ENCODE data around the gene SMPD3. TPM values are rescaled to one million over a fixed set of nuclear protein-coding genes. Genes with fewer than 3 reads are reported as not detected.

Gene SMPD3
- total RNA-seq, 4 donors from 2014 or later = 2.3 TPM; not detected in 3

- Histone ChIP-seq H3K4me1 (peaks cover under 1 to 3% of the 10 kb centered on the region in 2 donors), H3K9me3 (no peaks in the 10 kb centered on the region), H3K27me3 (no peaks in the 10 kb centered on the region), H3K36me3 (no peaks in the 10 kb centered on the region), H3K27ac (no peak overlapping the region), H3K4me3 (no peak overlapping the region)
- intact Hi-C loops (cut with DNase I; ENCODE audit: low total_unique reads) (no loop called here), in situ Hi-C loops (cut with MboI; ENCODE audit: low sequenced_read_pairs in 4 of 4) (loop anchor here in 1 of 4 donors (25.0 kb wide), 1 partner anchor 122 kb away; no protein-coding TSS in a partner anchor)
- no peak for TF ChIP-seq CTCF (IDR thresholded peaks at IDR 0.05 in 4 of 5, conservative IDR thresholded peaks at IDR 0.05 in 1 of 5)
- no peak for TF ChIP-seq POLR2A (IDR thresholded peaks at IDR 0.05)
- DNase-seq (no peak), ATAC-seq (no peak)
These were observed 58.4 kb downstream of the SMPD3 start for GRCh38 chr16:68389750-68390371.

- no peak for DNase-seq
- H3K27ac ChIP-seq = no peak overlapping the region
These were observed 59.3 kb downstream of the SMPD3 start for GRCh38 chr16:68389006-68389405.

GRCh38 chr16:68388124-68388523, 60.2 kb downstream of the SMPD3 start:
- ATAC-seq = no peak
- no peak for DNase-seq

More at GRCh38 chr16:68389006-68389405, 59.3 kb downstream of the SMPD3 start:
- TF ChIP-seq CTCF (IDR thresholded peaks at IDR 0.05 in 4 of 5, conservative IDR thresholded peaks at IDR 0.05 in 1 of 5) (no peak), POLR2A (IDR thresholded peaks at IDR 0.05) (no peak)
- intact Hi-C loops (cut with DNase I; ENCODE audit: low total_unique reads) (no loop called here), in situ Hi-C loops (cut with MboI; ENCODE audit: low sequenced_read_pairs in 4 of 4) (loop anchor here in 1 of 4 donors (25.0 kb wide), 1 partner anchor 123 kb away; no protein-coding TSS in a partner anchor)
- H3K27me3 ChIP-seq = no peaks in the 10 kb centered on the region
- no peak overlapping the region for H3K4me3 ChIP-seq
- no peak for ATAC-seq
- H3K36me3 ChIP-seq = no peaks in the 10 kb centered on the region
- peaks cover 8 to 12% of the 10 kb centered on the region in 2 donors for H3K4me1 ChIP-seq
- no peaks in the 10 kb centered on the region for H3K9me3 ChIP-seq

GRCh38 chr16:68387301-68387700, 61.0 kb downstream of the SMPD3 start:
- in situ Hi-C loops (cut with MboI; ENCODE audit: low sequenced_read_pairs in 4 of 4) = loop anchor here in 1 of 4 donors (25.0 kb wide), 1 partner anchor 125 kb away; no protein-coding TSS in a partner anchor
- H3K9me3 ChIP-seq = no peaks in the 10 kb centered on the region
- no peak for TF ChIP-seq POLR2A (IDR thresholded peaks at IDR 0.05)
- ATAC-seq = no peak
- intact Hi-C loops (cut with DNase I; ENCODE audit: low total_unique reads) = no loop called here
- DNase-seq = no peak
- no peaks in the 10 kb centered on the region for H3K36me3 ChIP-seq
- H3K27ac ChIP-seq = no peak overlapping the region
- peaks cover 8 to 14% of the 10 kb centered on the region in 2 donors for H3K4me1 ChIP-seq
- H3K27me3 ChIP-seq = no peaks in the 10 kb centered on the region
- no peak overlapping the region for H3K4me3 ChIP-seq

More at GRCh38 chr16:68388124-68388523, 60.2 kb downstream of the SMPD3 start:
- Histone ChIP-seq H3K9me3 (no peaks in the 10 kb centered on the region), H3K27me3 (no peaks in the 10 kb centered on the region), H3K27ac (no peak overlapping the region), H3K4me3 (no peak overlapping the region), H3K4me1 (peaks cover 8 to 14% of the 10 kb centered on the region in 2 donors), H3K36me3 (no peaks in the 10 kb centered on the region)
- in situ Hi-C loops (cut with MboI; ENCODE audit: low sequenced_read_pairs in 4 of 4) (loop anchor here in 1 of 4 donors (25.0 kb wide), 1 partner anchor 124 kb away; no protein-coding TSS in a partner anchor), intact Hi-C loops (cut with DNase I; ENCODE audit: low total_unique reads) (no loop called here)
- no peak for TF ChIP-seq CTCF (IDR thresholded peaks at IDR 0.05 in 4 of 5, conservative IDR thresholded peaks at IDR 0.05 in 1 of 5)
- TF ChIP-seq POLR2A (IDR thresholded peaks at IDR 0.05) = no peak

GRCh38 chr16:68386628-68387027, 61.7 kb downstream of the SMPD3 start:
- Histone ChIP-seq H3K4me3 (no peak overlapping the region), H3K36me3 (no peaks in the 10 kb centered on the region), H3K4me1 (peaks cover 8 to 14% of the 10 kb centered on the region in 2 donors), H3K27ac (no peak overlapping the region), H3K9me3 (no peaks in the 10 kb centered on the region), H3K27me3 (no peaks in the 10 kb centered on the region)
- in situ Hi-C loops (cut with MboI; ENCODE audit: low sequenced_read_pairs in 4 of 4) (loop anchor here in 1 of 4 donors (25.0 kb wide), 1 partner anchor 126 kb away; no protein-coding TSS in a partner anchor), intact Hi-C loops (cut with DNase I; ENCODE audit: low total_unique reads) (no loop called here)
- DNase-seq = no peak
- TF ChIP-seq POLR2A (IDR thresholded peaks at IDR 0.05) (no peak), CTCF (IDR thresholded peaks at IDR 0.05 in 4 of 5, conservative IDR thresholded peaks at IDR 0.05 in 1 of 5) (no peak)
- ATAC-seq = no peak

All from gastrocnemius medialis (tissue), 4 donors.